GM18907 (cell line): Measurements from ENCODE around the gene TMEM208.

ENCODE experiments used
- ATAC-seq: cut with Tn5 transposase; IDR thresholded peaks from one replicate; pipeline ENCODE4 v1.9.1; 2021; ENCODE audit warnings: mild to moderate bottlenecking, moderate library complexity; ENCODE audit not compliant: unreplicated experiment

Gene TMEM208

DNA sequence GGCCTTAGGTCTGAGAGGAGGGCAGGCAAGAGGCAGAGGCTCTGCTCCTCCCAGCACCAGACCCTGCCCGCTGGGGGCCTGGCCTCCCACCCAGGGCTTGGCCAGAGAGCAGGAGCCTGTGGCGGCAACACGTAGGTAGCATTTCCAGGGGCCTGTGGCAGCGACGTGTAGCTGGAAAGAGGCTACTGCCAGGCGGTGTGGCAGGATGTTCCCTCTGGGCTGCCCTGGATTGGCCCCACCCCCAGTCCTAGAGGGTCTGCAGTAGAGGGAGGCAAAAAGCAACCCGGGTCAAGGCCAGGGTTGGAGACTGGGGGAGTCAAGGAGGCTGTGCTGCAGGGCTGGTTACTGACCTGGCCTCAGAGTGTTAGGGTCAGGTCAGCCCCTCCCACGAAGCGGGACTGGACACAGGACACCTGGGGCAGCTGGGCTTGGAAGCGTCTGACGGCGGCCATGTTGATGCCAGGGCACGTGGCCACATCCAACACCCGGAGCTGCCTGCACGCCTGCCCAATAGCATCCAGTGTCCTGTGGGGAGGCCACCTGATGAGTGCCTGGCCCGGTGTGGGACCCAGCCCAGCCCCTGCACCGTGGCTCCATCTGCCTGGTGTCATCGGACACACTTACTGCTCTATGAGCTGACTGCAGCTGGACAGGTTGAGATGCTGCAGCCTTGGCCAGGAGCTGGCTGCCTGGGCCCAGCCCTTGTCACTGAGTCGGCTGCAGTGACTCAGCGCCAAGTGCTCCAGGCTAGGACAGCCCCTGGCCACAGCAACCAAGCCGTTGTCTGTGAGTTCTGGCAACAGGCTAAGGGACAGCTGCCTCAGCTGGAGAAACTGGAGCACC is 19.5 kb upstream of the TMEM208 start:
- no peak for ATAC-seq

DNA sequence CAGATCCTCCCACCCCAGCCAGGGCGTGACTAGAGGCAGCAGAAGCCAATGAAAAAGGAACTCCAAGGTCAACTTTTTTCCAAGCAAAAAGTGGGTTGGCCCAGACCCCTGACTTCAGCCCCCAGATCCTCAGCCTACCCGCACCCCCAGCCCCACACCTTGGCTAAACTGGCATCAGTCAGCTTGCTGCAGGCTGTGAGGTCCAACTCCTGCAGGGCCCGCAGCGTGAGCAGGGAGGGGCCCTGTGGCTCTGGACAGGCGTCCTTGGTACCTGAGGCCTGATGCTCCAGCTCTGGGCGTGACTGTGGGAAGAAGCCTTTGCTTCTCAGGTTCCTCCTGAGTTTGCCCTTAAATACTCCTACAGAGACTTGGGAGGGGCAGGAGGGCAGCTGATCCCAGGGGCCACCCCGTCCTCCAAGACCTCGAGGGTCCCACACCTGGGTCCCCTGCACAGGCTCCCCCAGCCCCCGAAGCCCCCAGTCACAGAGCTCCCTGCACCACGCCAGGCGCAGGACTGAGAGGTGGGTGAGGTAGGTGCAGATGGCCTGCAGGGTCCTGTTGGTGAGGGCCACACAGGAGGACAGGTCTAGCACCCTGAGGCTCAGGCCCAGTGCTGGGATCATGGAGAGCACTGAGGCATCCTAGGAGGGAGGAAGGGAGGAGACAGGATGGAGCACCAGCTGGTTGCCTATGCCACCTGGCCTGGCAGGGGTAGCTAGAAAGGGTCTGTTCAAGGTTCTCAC is 18.6 kb upstream of the TMEM208 start:
- ATAC-seq = no peak

DNA sequence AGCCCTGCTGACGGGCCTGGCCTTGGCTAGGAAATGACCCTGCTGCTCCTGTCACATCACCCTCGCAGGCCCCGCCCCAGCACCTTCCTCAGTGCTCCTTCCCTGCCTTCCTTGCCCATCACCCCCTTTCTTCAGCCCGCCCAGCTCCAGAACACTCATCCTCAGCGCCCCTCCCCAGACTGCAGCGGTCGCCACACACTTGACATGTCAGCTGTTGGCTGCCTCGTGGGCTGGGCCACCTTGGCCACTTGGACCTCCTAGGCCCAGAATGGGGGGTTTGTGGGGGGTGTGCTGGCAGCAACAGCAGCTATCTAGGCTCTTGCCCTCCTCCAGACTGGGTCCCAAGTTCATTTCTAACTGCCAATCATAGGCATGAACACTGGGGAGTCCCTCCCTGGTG is 17.4 kb upstream of the TMEM208 start:
- no peak for ATAC-seq

DNA sequence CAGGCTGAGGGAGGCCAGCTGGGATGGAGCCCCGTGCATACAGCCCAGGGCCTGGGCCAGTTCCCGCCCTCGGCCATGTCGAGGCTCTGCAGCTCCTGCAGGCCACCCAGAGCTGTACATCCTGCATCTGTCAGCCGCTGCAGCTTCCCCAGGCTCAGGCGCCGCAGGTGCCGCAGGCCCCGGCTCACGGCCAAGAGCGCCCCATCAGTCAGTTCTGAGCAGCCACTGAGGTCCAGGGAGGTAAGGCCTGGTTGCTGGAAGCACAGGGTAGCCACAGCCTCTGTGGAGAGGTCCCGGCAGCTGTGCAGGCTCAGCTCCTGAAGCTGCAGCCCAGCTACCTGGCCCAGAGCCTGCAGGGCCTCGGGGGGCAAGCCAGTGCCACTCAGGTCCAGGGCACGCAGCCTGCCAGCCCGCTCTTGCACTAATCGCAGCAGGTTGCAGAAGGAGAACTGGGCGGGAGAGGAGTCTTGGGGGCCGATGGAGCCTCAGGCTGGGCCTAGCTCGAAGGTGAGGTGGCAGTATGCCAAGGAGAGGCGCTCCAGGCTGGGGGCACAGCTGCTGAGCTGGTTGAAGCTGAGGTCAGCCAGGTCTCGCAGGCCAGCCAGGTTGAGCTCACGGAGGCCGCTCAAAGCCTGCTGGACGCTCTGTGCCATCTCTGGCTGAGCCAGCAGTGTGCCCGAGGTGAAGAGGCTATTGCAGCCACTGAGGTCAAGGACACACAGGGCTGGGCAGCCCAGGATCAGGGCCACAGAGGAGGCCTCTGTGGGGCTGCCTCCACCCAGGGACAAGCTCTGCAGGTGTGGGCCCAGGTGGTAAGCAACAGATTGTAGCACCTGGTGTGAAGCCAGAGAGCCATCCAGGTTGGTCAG is 16.6 kb upstream of the TMEM208 start:
- ATAC-seq = no peak

DNA sequence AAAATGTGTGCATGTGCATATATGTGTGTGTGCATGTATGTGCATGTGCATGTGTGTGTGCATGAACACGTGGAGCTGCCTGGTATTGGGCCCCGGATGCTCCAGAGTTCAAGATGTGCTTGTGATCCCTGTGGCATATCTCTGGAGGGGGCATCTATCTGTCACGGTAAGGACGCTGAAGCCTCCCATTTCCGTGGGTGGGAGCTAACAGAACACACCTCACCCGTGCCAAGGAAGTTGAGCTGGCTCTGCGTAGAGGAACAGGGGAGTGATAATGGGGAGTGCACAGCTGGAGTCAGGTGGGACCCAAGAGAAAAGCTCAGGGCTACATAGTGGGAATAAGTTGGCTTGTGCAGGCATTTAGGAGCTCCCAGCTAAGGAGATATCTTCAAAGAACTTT is 15.3 kb upstream of the TMEM208 start:
- no peak for ATAC-seq

DNA sequence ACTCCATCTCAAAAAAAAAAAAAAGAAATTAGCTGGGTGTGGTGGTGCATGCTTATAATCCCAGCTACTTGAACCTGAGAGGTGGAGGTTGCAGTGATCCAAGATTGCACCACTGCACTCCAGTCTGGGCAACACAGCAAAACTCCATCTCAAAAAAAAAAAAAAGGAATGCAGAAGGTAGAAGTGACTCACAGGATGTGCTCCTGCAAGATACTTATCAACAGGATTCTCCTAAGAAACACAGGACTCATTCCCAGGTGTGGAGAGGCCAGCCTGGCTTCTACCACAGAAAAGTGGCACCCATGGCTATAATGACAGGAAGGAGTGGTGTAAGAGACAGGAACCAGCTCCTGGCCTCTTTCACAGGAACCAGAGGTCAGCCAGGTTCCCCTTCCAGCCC is 14.2 kb upstream of the TMEM208 start:
- no peak for ATAC-seq

DNA sequence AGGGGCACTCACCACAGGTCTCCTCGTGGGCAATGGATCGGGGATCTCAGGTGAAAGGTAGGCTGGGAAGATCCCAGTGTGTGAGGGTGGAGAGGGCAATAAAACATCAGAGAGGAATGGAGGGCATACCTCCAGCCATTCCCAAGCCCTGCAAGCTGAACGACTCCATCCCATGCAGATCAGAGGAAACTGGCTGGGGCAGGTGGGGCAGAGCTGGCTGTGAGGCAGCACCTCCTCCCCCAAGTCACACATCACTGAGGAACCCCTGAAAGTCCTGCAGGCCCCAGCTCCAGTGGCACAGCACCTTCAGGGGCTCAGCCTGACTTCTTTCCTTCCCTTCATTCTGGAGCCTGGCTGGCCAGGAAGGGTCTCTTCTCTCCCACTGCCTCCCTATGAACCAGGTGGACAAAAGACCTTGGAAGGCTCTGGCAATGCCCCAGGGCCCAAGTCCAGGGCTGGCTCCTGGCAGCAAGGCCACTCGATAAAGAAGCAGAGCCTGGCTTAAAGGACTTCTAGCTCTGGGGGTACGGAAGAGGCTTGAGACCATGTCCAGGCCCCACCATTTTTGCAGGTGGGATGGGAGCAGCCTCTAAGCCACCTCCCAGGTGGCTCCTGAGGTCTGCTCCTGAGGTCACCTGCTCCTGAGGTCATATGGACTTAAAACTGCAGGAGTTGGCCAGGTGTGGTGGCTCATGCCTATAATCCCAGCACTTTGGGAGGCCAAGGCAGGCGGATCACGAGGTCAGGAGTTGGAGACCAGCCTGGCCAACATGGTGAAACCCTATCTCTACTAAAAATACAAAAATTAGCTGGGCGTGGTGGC is 13.5 kb upstream of the TMEM208 start:
- no peak for ATAC-seq

DNA sequence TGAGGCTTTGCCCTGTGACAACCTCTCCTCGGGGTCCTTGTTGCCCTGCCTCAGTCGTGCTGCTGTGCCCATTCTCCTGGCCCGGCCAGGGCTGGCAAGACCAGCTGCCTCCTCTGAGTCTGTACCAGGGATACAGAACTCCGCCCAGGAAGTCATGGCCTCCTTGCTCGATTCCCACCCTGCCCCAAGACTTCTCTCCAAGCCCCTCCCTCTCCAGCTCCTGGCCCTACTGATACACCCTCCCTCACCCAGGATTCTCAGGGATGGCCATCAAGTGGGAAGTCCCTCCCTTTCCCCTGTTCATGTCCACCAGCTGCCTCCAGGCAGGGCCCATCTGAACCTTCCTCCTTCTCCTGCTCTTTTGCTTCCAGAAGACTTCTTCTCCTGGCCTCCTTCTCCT is 11.2 kb upstream of the TMEM208 start:
- no peak for ATAC-seq

DNA sequence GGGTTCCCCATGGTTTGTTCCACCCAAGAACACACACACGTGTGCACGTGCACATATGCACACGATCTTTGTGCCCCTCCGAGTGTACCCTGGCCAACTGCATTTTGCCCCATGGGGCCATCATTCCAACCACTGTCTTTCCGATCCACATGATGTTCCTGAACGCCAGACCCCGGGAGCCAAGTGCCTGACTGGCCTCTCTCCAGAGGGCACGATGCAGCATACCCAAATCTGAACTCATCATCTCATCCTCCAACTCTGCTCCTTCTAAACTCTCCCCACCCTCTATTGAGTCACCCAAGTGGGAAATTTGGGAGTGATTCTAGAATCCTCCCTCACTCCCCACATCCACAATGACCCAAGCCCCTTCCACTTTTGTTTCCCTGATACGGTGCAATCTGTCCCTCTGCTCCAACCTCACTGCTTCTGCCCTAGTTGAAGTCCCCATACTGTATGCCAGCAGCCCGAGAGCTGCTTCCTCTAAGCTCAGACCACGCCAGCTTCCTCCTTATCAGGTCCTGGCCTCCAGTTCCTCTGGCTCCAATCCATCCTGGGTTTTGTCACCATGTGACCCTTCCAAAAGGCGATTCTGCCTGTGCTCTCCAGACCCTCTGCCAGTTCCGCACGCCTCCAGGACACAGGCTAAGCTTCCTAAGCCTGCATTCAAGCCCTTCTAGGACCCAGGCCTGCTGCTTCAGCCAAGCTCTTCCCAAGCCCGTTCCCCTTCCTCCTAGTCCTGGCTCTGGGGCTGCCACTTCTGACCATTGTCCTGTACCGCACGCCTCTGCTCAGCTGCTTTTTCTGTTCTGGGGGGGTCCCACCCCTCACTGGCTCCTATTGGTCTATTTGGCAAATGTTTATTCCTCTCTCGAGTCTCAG is 10.1 kb upstream of the TMEM208 start:
- no peak for ATAC-seq

DNA sequence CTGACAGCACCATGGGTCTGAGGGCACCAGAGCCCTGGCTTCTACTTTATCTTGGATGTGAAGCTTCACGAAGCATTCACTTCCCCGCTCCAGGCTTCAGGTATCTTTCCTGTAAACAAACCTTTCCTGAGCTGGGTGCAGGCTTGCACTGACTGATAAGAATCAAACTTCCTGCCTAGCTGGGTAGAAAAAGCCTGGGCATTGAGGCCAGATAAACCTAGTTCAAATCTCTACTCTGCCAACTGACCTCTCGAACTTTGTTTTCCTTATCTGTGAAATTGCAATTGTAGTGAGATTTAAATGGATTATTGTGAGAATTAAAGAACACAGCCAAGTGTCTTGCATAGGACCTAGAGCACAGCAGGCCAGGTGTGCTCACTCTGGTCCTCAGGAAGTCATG is 2.9 kb upstream of the TMEM208 start:
- no peak for ATAC-seq

DNA sequence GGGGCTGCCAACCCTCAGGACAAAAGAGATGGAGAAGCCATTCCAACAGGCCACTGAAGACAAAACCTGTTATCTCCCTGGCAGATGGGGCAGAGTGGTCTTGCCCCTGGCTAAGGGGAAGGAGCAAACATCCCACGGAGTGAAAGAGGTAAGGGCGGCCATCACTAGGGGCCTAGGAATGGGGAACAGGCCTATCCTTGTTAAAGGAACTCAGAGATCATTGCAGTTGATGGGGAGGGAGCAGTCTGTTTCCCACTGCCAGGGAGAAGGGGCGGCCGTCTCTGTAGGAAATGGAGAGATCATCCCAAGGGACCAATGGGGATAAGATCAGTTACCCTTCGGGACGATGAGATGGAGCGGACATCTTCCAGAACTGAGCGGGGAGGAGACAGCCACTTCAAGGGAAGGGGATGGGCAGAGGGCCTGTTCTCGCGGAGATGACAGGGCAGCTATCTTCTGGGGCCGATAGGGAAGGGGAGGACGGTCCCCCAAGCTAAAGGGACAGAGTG is 581 bp upstream of the TMEM208 start:
- no peak for ATAC-seq

DNA sequence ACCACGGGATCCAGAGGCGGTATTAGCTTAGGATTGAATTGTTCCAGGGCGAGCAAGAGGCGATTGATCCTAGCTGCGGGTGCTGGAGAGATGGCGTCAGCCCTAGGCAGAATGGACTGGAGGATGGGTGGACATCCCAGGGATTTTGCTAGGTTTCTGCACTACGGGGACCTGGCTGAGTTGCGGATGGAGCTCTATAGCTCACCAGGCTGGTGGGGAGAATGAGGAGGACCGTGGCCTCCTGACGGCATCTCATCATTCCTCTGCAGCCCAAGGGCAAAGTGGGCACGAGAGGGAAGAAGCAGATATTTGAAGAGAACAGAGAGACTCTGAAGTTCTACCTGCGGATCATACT is 614 bp downstream of the TMEM208 start:
- ATAC-seq = no peak

DNA sequence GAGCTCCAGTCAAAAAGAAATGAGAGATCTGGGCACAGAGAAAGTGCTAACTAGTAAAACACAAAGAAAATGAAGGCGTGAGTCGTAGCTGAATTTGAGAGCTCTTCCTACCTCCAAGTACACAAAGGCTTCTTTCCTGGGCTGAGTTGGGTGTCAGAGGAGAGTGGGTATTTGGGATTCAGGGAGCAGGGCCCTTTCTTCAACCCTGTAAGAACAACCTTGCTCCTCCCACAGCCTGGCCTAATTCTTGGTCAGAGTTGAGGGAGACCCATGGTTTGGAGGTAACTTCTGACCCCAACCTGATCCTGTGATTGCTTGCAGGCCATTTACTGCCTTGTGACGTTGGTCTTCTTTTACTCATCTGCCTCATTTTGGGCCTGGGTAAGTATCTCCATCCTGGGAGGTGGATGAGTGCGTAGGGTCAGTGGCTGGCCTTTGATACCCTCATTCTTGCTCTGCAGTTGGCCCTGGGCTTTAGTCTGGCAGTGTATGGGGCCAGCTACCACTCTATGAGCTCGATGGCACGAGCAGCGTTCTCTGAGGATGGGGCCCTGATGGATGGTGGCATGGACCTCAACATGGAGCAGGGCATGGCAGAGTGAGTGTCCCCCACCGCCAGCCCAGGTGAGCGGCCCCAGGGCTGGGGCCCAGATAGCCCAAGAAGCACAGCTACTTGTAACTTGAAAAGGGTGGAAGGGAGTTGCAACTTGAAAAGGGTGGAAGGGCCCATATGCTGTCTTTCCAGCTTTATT is 1.3 kb downstream of the TMEM208 start:
- no peak for ATAC-seq

DNA sequence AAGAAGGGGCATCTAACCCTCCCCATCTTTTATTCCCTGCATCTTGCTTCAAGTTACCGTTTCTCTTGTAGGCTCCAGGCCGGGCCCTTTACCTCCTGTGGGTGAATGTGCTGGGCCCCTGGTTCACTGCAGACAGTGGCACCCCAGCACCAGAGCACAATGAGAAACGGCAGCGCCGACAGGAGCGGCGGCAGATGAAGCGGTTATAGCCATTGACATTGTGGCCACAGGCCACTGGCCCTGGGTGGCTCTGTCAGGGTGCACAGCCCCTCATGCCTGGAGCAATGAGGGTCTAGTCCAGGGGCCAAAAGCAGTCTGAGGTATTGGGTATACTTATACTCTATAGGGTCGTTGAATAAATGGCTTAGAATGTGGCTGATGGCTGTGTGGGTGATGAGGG is 2.0 kb downstream of the TMEM208 start:
- no peak for ATAC-seq

DNA sequence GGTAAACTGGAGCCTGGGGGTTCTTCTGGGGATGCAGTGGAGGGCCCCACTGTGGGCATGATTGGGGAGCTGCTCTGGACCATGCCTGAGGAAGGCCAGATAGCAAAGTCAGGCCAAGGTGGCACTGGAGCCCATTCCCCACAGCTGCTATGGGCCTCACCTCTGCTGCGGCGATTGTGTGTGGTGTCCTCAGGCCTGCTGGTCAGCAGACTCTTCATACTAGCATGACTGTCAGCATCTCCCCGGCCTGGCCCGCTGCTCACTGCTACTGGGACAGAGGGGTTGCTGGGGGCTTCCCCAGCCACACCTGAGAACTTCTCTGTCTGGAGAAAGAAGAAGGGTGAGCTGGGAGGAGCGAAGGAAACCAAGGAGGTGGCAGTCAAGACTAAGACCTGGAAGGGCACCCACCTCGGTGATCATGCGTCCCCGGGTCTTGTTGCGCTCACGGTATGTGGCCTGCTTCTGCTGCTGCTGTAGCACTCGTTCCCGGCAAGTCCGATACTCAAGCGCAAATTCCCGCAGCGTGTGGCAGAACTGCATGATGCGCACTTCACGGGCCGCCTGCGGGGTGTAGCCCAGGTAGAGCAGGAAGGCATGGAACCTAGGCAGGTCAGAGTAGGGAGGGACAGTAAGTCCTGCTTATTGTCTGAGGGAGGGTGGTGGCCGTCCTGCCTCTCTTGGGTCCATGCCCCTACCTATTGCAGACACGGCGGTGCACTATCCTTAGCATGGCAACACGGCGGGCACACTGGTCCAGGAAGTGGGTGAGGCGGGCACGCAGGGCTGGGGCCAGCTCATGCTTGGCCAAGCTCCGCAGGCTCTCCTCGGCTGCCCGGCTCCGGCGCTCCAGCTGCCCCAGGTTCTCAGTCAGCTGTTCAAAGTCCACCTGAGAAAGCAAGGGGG is 3.2 kb downstream of the TMEM208 start:
- ATAC-seq = no peak

DNA sequence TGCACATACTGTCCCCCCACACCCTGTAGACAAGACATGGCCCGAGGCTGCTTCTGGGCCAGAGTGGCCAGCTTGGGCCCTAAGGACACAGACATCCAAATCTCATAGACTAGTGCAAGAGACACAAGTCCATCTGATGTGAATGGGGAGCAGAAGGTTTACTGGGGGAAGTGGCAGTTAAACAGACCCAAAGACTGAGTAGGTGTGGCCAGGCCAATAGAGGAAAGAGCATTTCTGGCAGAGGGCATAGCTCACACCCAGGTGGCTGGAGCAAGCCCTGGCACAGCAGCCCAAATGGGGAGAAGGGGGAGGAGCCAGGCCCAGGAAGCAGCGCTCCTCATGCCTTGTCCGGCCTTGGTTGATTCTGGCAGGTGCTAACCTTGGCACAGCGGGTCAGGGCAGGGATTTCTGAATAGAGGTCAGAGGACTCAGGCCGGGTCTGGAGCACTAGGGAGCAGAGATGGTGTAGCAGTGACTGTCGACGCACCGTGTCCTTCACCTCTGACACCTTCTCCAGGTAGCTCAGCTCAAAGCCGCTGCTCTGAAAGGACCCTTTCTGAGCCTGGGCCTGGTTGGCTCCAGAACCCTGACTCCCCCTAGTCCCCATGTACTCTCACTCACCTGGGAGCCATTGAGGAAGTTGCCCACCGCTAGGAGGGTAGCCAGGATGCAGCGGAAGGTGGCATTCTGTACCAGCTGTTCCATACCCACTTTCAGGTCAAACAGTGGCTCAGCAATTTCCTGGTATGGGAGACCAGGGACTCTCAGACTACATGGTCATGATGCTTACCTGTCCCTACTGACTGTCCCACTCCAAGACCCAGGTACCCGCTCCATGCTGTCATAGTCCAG is 4.1 kb downstream of the TMEM208 start:
- no peak for ATAC-seq

DNA sequence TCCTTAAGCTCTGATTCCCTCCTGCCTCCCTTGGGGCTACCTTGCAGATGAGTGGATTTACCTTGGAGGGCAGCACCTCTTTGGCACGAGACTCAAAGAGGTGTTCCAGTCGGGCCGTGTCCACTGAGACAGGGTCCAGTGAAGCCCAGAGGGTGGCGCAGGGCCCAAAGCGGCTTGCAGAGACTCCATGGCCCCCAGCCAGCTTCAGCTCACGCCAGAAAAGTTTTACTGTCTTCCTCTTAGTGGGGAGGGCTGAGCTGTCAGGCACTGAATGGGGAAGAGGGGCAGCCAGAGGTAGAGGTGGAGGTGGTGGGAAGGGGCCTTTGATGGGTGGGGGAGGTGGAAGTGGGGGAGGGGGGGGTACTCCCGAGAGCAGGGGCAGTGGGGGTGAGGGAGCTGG is 6.7 kb downstream of the TMEM208 start:
- ATAC-seq = no peak
